GM23248 (cell line): ENCODE measurements around the gene CMC2.

Experiments
- EZH2 ChIP-seq: fragments of 200-600 bp; sonication (generic); IDR thresholded peaks from 2 replicates; pipeline ENCODE4 v1.6.1; 2018; ENCODE audit warnings: antibody characterized with exemption, mild to moderate bottlenecking; ENCODE audit not compliant: insufficient read depth, poor library complexity, severe bottlenecking
- EZH2phosphoT487 ChIP-seq: fragments of 200-600 bp; sonication (generic); IDR thresholded peaks from 2 replicates; pipeline ENCODE4 v1.6.1; 2018; ENCODE audit warnings: antibody characterized with exemption, moderate library complexity, mild to moderate bottlenecking, low read depth; ENCODE audit not compliant: insufficient read depth

- no peak for TF ChIP-seq EZH2
- 0 out of 2 replicates have a peak, but pooled peaks have one; percentile 21 for TF ChIP-seq EZH2phosphoT487
These were observed 68.4 kb downstream of the CMC2 start for GRCh38 chr16:80938004-80938878.
